ENCODE measurements around the gene IL17RD.

IL17RD gene

GRCh38 chr3:57093971-57094535, 71.1 kb downstream of the IL17RD start:
- no peak for TF ChIP-seq CTCF (IDR thresholded peaks at IDR 0.05; ENCODE audit: insufficient read depth, missing control alignments)
- DNase-seq (ENCODE audit: insufficient read length, low spot score): no peak
- FAIRE-seq: no peak

GRCh38 chr3:57093489-57093888, 71.7 kb downstream of the IL17RD start:
- no peak for TF ChIP-seq CTCF (IDR thresholded peaks at IDR 0.05; ENCODE audit: insufficient read depth, missing control alignments)
- FAIRE-seq (no peak), DNase-seq (ENCODE audit: insufficient read length, low spot score) (no peak)

GRCh38 chr3:57091521-57092273, 73.5 kb downstream of the IL17RD start:
- TF ChIP-seq CTCF (IDR thresholded peaks at IDR 0.05; ENCODE audit: insufficient read depth, missing control alignments): no peak
- FAIRE-seq: no peak
- DNase-seq (ENCODE audit: insufficient read length, low spot score): no peak

- no peak for FAIRE-seq
- no peak for DNase-seq (ENCODE audit: insufficient read length, low spot score)
These were observed 76.1 kb downstream of the IL17RD start for GRCh38 chr3:57089043-57089442.

GRCh38 chr3:57088503-57088902, 76.7 kb downstream of the IL17RD start:
- FAIRE-seq (no peak), DNase-seq (ENCODE audit: insufficient read length, low spot score) (no peak)
- no peak for TF ChIP-seq CTCF (IDR thresholded peaks at IDR 0.05; ENCODE audit: insufficient read depth, missing control alignments)

More at GRCh38 chr3:57089043-57089442, 76.1 kb downstream of the IL17RD start:
- TF ChIP-seq CTCF (IDR thresholded peaks at IDR 0.05; ENCODE audit: insufficient read depth, missing control alignments): no peak

- TF ChIP-seq CTCF (IDR thresholded peaks at IDR 0.05; ENCODE audit: insufficient read depth, missing control alignments): no peak
- DNase-seq (ENCODE audit: insufficient read length, low spot score): no peak
- no peak for FAIRE-seq
These were observed 77.6 kb downstream of the IL17RD start for GRCh38 chr3:57087361-57088092.

All from D721Med (cell line).